K562 (cell line): ENCODE results near the gene RANGAP1. TPM values are rescaled to one million over a fixed set of nuclear protein-coding genes. Genes with fewer than 3 reads are reported as not detected.

ENCODE experiments used
- ATF7 ChIP-seq: fragments of 450-650 bp; IDR thresholded peaks from 2 replicates; pipeline ENCODE4 v1.7.1; 2014; ENCODE audit warnings: mild to moderate bottlenecking, moderate library complexity
- BRD9 ChIP-seq: fragments of 450-650 bp; IDR thresholded peaks from 2 replicates; pipeline ENCODE4 v1.6.1; 2018; ENCODE audit warnings: low read depth; ENCODE audit not compliant: partially characterized antibody
- FOXP1 ChIP-seq: sonication (generic); formaldehyde crosslinking; IDR thresholded peaks from 2 replicates; pipeline ENCODE4 v1.8.0; 2022; ENCODE audit warnings: mild to moderate bottlenecking, missing genetic modification reagents
- GATAD2A ChIP-seq: fragments of 450-650 bp; IDR thresholded peaks from 2 replicates; pipeline ENCODE4 v1.6.1; 2017
- IRF2 ChIP-seq: sonication (generic); formaldehyde crosslinking; IDR thresholded peaks from 2 replicates; pipeline ENCODE4 v1.8.1; 2022; ENCODE audit warnings: mild to moderate bottlenecking, missing genetic modification reagents
- JUNB ChIP-seq: fragments of 450-650 bp; formaldehyde crosslinking; conservative IDR thresholded peaks from 2 replicates; pipeline ENCODE4 v1.4.0; 2020; ENCODE audit warnings: mild to moderate bottlenecking
- MYBL2 ChIP-seq, 2 experiments: fragments of 450-650 bp in 1 of 2; sonication (generic) in 1 of 2; formaldehyde crosslinking in 1 of 2; IDR thresholded peaks; 2 replicates each; pipeline versions ENCODE4 v1.6.1 to v1.8.1; 2017 to 2022; ENCODE audit warnings: borderline replicate concordance in 1 of 2, inconsistent platforms in 1 of 2, low read depth in 1 of 2, mild to moderate bottlenecking in 1 of 2, missing genetic modification reagents in 1 of 2, moderate library complexity in 1 of 2
- NR4A1 ChIP-seq, 2 experiments: fragments of 250-450 bp in 1 of 2; fragments of 450-650 bp in 1 of 2; sonication (Bioruptor Pico) in 1 of 2; IDR thresholded peaks; 2 replicates each; pipeline versions ENCODE4 v1.4.0 to v1.6.1; 2016 to 2020; ENCODE audit warnings: mild to moderate bottlenecking in 2 of 2, missing compliant biosample characterization in 1 of 2, missing genetic modification characterization in 1 of 2, moderate library complexity in 1 of 2
- POLR2AphosphoS5 ChIP-seq: IDR thresholded peaks from 2 replicates; pipeline ENCODE4 v1.6.1; 2011; ENCODE audit warnings: mild to moderate bottlenecking, low read depth, low read length, moderate library complexity; ENCODE audit not compliant: control insufficient read depth, insufficient read depth
- RB1 ChIP-seq: fragments of 450-650 bp; IDR thresholded peaks from 2 replicates; pipeline ENCODE4 v1.6.1; 2017; ENCODE audit warnings: low read depth, mild to moderate bottlenecking
- SIN3B ChIP-seq: fragments of 450-650 bp; IDR thresholded peaks from 2 replicates; pipeline ENCODE4 v1.6.1; 2017; ENCODE audit warnings: low read depth, mild to moderate bottlenecking, moderate library complexity
- SP1 ChIP-seq: sonication (generic); formaldehyde crosslinking; IDR thresholded peaks from 2 replicates; pipeline ENCODE4 v1.8.1; 2022; ENCODE audit warnings: mild to moderate bottlenecking, missing genetic modification reagents
- SUPT5H ChIP-seq: fragments of 450-650 bp; IDR thresholded peaks from 2 replicates; pipeline ENCODE4 v1.6.1; 2016
- TCF3 ChIP-seq: sonication (generic); formaldehyde crosslinking; IDR thresholded peaks from 2 replicates; pipeline ENCODE4 v1.4.0; 2020; ENCODE audit warnings: mild to moderate bottlenecking, missing genetic modification reagents
- TOE1 ChIP-seq, 2 experiments: fragments of 450-650 bp in 1 of 2; sonication (generic) in 1 of 2; formaldehyde crosslinking in 1 of 2; IDR thresholded peaks; 2 replicates each; pipeline versions ENCODE4 v1.7.1 to v1.8.0; 2016 to 2022; ENCODE audit warnings: borderline replicate concordance in 2 of 2, mild to moderate bottlenecking in 2 of 2, antibody characterized with exemption in 1 of 2, inconsistent platforms in 1 of 2, low read depth in 1 of 2, missing genetic modification reagents in 1 of 2, moderate library complexity in 1 of 2
- ZEB2 ChIP-seq: fragments of 450-650 bp; IDR thresholded peaks from 2 replicates; pipeline ENCODE4 v1.6.1; 2016
- ZNF589 ChIP-seq: fragments of 200-800 bp; sonication (Bioruptor generic); IDR thresholded peaks from 2 replicates; pipeline ENCODE4 v1.6.1; 2016; ENCODE audit warnings: low read depth, missing genetic modification characterization, missing compliant biosample characterization
- polyA plus RNA-seq, 8 experiments: library from polyadenylated mRNA; depleted of rRNA in 4 of 8; stranded (reverse) in 5 of 8; unstranded in 3 of 8; fragments of >200 nt; fragmentation: Nextera tagmentation in 2 of 8; fragmentation: Illumina TruSeq in 1 of 8; extraction: Ambion mirVana in 2 of 8; extraction: Trizol in 1 of 8; gene quantifications; 2 replicates each; pipeline versions ENCODE4 v1.2.1 to v1.2.3, GENCODE V29; 2011 to 2014; ENCODE audit warnings: inconsistent platforms in 1 of 8, missing spikeins in 1 of 8
- total RNA-seq, 7 experiments: library from RNA; depleted of rRNA in 6 of 7; stranded (reverse); fragments of >200 nt in 6 of 7; fragmentation: Illumina TruSeq in 2 of 7; extraction: Trizol in 2 of 7; gene quantifications; 2 replicates each; pipeline versions ENCODE4 v1.2.1 to v1.2.3, GENCODE V29; 2011 to 2021; ENCODE audit warnings: low replicate concordance in 1 of 7
- TF ChIP-seq, protein P1 (sequence below): fragments of 450-650 bp; IDR thresholded peaks from 2 replicates; pipeline ENCODE4 v1.6.1; 2014; ENCODE audit warnings: low read depth, mild to moderate bottlenecking, moderate library complexity, borderline replicate concordance
- TF ChIP-seq, protein P2 (sequence below): IDR thresholded peaks from 2 replicates; pipeline ENCODE4 v1.6.1; 2011; ENCODE audit not compliant: insufficient read length; ENCODE audit errors: extremely low read depth
- TF ChIP-seq, protein P3 (sequence below): sonication (generic); formaldehyde crosslinking; IDR thresholded peaks from 2 replicates; pipeline ENCODE4 v1.8.0; 2022; ENCODE audit warnings: missing genetic modification reagents, mild to moderate bottlenecking, moderate library complexity, borderline replicate concordance
- TF ChIP-seq, protein P4 (sequence below), 3 experiments: IDR thresholded peaks in 2 of 3; conservative IDR thresholded peaks in 1 of 3; 2 replicates each; pipeline ENCODE4 v1.5.1; 2011 to 2012; ENCODE audit warnings: low read length in 3 of 3, mild to moderate bottlenecking in 3 of 3, control low read depth in 2 of 3, improper control_type of control experiment in 1 of 3, inconsistent platforms in 1 of 3, low read depth in 1 of 3, mixed read lengths in 1 of 3, moderate library complexity in 1 of 3; ENCODE audit not compliant: insufficient read depth in 2 of 3

Gene RANGAP1
- total and polyA plus RNA-seq, 9 of the 15 experiments (the other 6 are each of a cell fraction or from before 2014, with no cell fraction given), result 2.1 to 104 (median 50.6) TPM

DNA sequence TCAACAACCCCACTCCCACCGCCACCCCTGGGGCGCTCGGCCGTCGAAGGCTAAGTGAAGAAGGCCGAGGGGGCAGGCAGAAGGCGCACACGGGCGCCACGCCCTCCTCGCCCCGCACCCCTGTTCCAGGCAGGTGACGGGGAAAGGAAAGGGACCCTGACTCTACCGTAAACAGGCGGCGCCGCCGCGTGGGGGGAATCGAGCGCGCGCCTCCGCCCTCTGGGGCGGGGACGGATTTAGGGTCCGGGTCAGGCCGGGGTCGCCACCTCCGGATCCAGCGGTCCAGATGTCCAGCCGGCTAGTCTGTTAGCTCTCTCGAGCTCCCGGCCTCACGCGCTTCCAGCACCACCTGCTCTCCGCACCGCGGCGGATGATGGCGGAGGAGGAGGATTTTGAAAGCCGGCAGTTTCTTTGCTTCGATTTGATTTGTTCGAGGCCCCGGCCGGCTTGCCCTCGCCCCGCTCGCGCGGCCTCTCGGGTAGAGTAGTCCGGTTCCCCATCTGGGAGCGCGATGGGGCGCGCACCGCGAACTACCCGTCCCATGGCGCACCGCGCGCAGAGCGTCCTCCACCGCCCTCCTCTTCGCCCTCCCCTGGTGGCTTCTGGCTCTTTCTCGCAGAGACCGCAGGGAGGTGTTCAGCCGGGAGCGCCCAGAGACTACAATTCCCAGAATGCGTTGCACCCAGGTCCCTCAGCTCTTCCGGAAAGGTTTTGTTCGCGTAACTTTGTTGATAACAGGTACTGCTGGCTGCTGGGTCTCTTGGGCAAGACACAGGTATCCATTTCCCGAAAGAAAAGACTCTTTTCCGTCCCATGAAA lies at the start of gene RANGAP1 (continued):
- TF ChIP-seq MYBL2 (IDR thresholded peaks at IDR 0.05; ENCODE audit: low read depth) (peak; percentile 98), MYBL2 (CRISPR knock-in tag; IDR thresholded peaks at IDR 0.05; ENCODE audit: borderline replicate concordance) (peak; percentile 35; the same call in 1 of the 2 replicates), JUNB (CRISPR knock-in tag) (no peak), IRF2 (CRISPR knock-in tag) (no peak), FOXP1 (CRISPR knock-in tag) (peak; percentile 14; the same call in 1 of the 2 replicates), TCF3 (CRISPR knock-in tag) (peak; percentile 1; the same call in 1 of the 2 replicates), RB1 (peak; percentile 26; the same call in 1 of the 2 replicates), SIN3B (peak; percentile 56; the same call in 1 of the 2 replicates), POLR2AphosphoS5 (peak; percentile 30), BRD9 (no peak), SP1 (peak; percentile 70), ZNF589 (CRISPR knock-in tag) (peak; percentile 43; the same call in 1 of the 2 replicates), ATF7 (peak; percentile 50; the same call in 1 of the 2 replicates), TOE1 (IDR thresholded peaks at IDR 0.05; ENCODE audit: borderline replicate concordance) (no peak), TOE1 (CRISPR knock-in tag; IDR thresholded peaks at IDR 0.05; ENCODE audit: borderline replicate concordance, low read depth) (0 out of 2 replicates have a peak, but pooled peaks have one; percentile 38), NR4A1 (CRISPR knock-in tag; IDR thresholded peaks at IDR 0.05) (no peak), NR4A1 (tag; IDR thresholded peaks at IDR 0.05) (no peak), ZEB2 (peak; percentile 81; the same call in 1 of the 2 replicates), SUPT5H (peak; percentile 69), GATAD2A (no peak)
- TF ChIP-seq, protein P1, sequence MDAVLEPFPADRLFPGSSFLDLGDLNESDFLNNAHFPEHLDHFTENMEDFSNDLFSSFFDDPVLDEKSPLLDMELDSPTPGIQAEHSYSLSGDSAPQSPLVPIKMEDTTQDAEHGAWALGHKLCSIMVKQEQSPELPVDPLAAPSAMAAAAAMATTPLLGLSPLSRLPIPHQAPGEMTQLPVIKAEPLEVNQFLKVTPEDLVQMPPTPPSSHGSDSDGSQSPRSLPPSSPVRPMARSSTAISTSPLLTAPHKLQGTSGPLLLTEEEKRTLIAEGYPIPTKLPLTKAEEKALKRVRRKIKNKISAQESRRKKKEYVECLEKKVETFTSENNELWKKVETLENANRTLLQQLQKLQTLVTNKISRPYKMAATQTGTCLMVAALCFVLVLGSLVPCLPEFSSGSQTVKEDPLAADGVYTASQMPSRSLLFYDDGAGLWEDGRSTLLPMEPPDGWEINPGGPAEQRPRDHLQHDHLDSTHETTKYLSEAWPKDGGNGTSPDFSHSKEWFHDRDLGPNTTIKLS, result peak; percentile 91
- TF ChIP-seq, protein P2, sequence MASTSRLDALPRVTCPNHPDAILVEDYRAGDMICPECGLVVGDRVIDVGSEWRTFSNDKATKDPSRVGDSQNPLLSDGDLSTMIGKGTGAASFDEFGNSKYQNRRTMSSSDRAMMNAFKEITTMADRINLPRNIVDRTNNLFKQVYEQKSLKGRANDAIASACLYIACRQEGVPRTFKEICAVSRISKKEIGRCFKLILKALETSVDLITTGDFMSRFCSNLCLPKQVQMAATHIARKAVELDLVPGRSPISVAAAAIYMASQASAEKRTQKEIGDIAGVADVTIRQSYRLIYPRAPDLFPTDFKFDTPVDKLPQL, result no peak
- TF ChIP-seq, protein P3, sequence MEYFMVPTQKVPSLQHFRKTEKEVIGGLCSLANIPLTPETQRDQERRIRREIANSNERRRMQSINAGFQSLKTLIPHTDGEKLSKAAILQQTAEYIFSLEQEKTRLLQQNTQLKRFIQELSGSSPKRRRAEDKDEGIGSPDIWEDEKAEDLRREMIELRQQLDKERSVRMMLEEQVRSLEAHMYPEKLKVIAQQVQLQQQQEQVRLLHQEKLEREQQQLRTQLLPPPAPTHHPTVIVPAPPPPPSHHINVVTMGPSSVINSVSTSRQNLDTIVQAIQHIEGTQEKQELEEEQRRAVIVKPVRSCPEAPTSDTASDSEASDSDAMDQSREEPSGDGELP (CRISPR knock-in tag), result peak; percentile 82
- TF ChIP-seq, protein P4, sequence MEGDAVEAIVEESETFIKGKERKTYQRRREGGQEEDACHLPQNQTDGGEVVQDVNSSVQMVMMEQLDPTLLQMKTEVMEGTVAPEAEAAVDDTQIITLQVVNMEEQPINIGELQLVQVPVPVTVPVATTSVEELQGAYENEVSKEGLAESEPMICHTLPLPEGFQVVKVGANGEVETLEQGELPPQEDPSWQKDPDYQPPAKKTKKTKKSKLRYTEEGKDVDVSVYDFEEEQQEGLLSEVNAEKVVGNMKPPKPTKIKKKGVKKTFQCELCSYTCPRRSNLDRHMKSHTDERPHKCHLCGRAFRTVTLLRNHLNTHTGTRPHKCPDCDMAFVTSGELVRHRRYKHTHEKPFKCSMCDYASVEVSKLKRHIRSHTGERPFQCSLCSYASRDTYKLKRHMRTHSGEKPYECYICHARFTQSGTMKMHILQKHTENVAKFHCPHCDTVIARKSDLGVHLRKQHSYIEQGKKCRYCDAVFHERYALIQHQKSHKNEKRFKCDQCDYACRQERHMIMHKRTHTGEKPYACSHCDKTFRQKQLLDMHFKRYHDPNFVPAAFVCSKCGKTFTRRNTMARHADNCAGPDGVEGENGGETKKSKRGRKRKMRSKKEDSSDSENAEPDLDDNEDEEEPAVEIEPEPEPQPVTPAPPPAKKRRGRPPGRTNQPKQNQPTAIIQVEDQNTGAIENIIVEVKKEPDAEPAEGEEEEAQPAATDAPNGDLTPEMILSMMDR (IDR thresholded peaks at IDR 0.05 in 2 of 3, conservative IDR thresholded peaks at IDR 0.05 in 1 of 3; ENCODE audit: insufficient read depth in 2 of 3, low read depth in 1 of 3, low read length in 3 of 3), result peak in 2 of 3 experiments; percentile 2 to 28; a peak in 2 of 6 replicates
